HepG2 (cell line): Measurements from ENCODE around the gene CAGE1. TPM values are rescaled to one million over a fixed set of nuclear protein-coding genes. Genes with fewer than 3 reads are reported as not detected.

Source experiments
- ATAC-seq: fragments of 200-7000 bp; cut with Tn5 transposase; 3 replicates; pipeline ENCODE4 v1.9.1; 2020; ENCODE audit warnings: mild to moderate bottlenecking, moderate library complexity
- BruUV-seq: library from RNA; stranded (reverse); fragments of 400-500 nt; replicated peaks from 2 replicates; lab custom pipeline; 2021; lab: Mats Ljungman, UMichigan
- CTCF ChIA-PET: fragments of 300-600 bp; formaldehyde crosslinking; extraction: SDS; loops from one replicate; lab custom pipeline; 2021; ENCODE audit warnings: low total read pairs, inconsistent platforms, low intra/inter-chr PET ratio; lab: Yijun Ruan, JAX
- POLR2A ChIA-PET: fragments of 350-600 bp; sonication (Branson Sonifier 250); formaldehyde crosslinking; loops from one replicate; lab custom pipeline; 2020; ENCODE audit warnings: antibody characterized with exemption, inconsistent platforms; lab: Yijun Ruan, JAX
- DNase-seq: peaks from one replicate; pipeline ENCODE4 v3.0.0-alpha.2; 2015; ENCODE audit warnings: low spot score
- FAIRE-seq: peaks from 3 replicates; lab custom pipeline; 2011; peaks lifted over from hg19 to GRCh38; lab: Jason Lieb, UNC
- H2AFZ ChIP-seq: one replicate; pipeline ENCODE4 v1.6.1; 2011; ENCODE audit warnings: low read length, inconsistent platforms
- H3K27ac ChIP-seq: fragments of 300-600 bp; 3 replicates; pipeline ENCODE4 v1.8.0; 2011; ENCODE audit warnings: mixed run types, mild to moderate bottlenecking, mixed read lengths, low read length, inconsistent platforms; ENCODE audit not compliant: insufficient read depth; ENCODE audit errors: extremely low read length
- H3K27me3 ChIP-seq, 2 experiments: fragments of 200-600 bp in 1 of 2; 2 replicates in 1 of 2; 3 replicates in 1 of 2; pipeline versions ENCODE4 v1.6.0 to v1.8.0; 2011; ENCODE audit warnings: low read length in 2 of 2, mild to moderate bottlenecking in 2 of 2, moderate library complexity in 2 of 2, inconsistent platforms in 1 of 2; ENCODE audit not compliant: insufficient read depth in 2 of 2, control insufficient read depth in 1 of 2
- H3K36me3 ChIP-seq, 2 experiments: fragments of 200-600 bp in 1 of 2; replicated peaks in 1 of 2; 2 replicates in 1 of 2; 3 replicates in 1 of 2; pipeline versions ENCODE4 v1.5.1 to v1.8.0; 2011; ENCODE audit warnings: low read length in 2 of 2, inconsistent platforms in 1 of 2; ENCODE audit not compliant: insufficient read depth in 2 of 2, control insufficient read depth in 1 of 2
- H3K4me1 ChIP-seq: 2 replicates; pipeline ENCODE4 v1.5.1; 2012; ENCODE audit warnings: low read length, inconsistent platforms; ENCODE audit not compliant: insufficient read depth
- H3K4me2 ChIP-seq: 2 replicates; pipeline ENCODE4 v1.6.0; 2011; ENCODE audit warnings: low read depth, low read length, inconsistent platforms
- H3K4me3 ChIP-seq, 3 experiments: fragments of 200-600 bp in 1 of 3; sonication (generic), shearing (Covaris generic) in 1 of 3; replicated peaks in 1 of 3; 2 replicates each; pipeline ENCODE4 v1.5.1; 2011 to 2016; ENCODE audit warnings: low read length in 3 of 3, inconsistent platforms in 2 of 3, low read depth in 2 of 3, mild to moderate bottlenecking in 2 of 3, control low read depth in 1 of 3, mixed read lengths in 1 of 3; ENCODE audit not compliant: insufficient read depth in 1 of 3
- H3K79me2 ChIP-seq: one replicate; pipeline ENCODE4 v1.6.1; 2011; ENCODE audit warnings: low read length, inconsistent platforms; ENCODE audit not compliant: insufficient read depth
- H3K9ac ChIP-seq: 2 replicates; pipeline ENCODE4 v1.6.0; 2011; ENCODE audit warnings: mild to moderate bottlenecking, low read depth, low read length, inconsistent platforms; ENCODE audit not compliant: insufficient read depth
- H3K9me3 ChIP-seq: 2 replicates; pipeline ENCODE4 v1.5.1; 2012; ENCODE audit warnings: mild to moderate bottlenecking, low read length
- H4K20me1 ChIP-seq: 2 replicates; pipeline ENCODE4 v1.6.0; 2011; ENCODE audit warnings: inconsistent platforms, mild to moderate bottlenecking, low read length, moderate library complexity; ENCODE audit not compliant: insufficient read depth
- ARNT ChIP-seq: fragments of 450-650 bp; IDR thresholded peaks from 2 replicates; pipeline ENCODE4 v1.6.1; 2017
- EEA1 ChIP-seq: sonication (generic); formaldehyde crosslinking; IDR thresholded peaks from 2 replicates; pipeline ENCODE4 v1.5.1; 2020; ENCODE audit warnings: mild to moderate bottlenecking, missing genetic modification reagents, borderline replicate concordance
- ETV5 ChIP-seq: IDR thresholded peaks from 2 replicates; pipeline ENCODE4 v1.6.1; 2018; ENCODE audit warnings: missing biosample characterization, missing genetic modification reagents, inconsistent platforms, borderline replicate concordance
- GATAD2A ChIP-seq: IDR thresholded peaks from 2 replicates; pipeline ENCODE4 v1.6.1; 2016
- GTF3A ChIP-seq: sonication (generic); formaldehyde crosslinking; conservative IDR thresholded peaks from 2 replicates; pipeline ENCODE4 v1.4.0; 2020; ENCODE audit warnings: mild to moderate bottlenecking, missing genetic modification reagents
- LRRFIP1 ChIP-seq: sonication (generic); formaldehyde crosslinking; conservative IDR thresholded peaks from 2 replicates; pipeline ENCODE4 v1.4.0; 2020; ENCODE audit warnings: missing genetic modification reagents
- NFYB ChIP-seq: sonication (generic); formaldehyde crosslinking; IDR thresholded peaks from 2 replicates; pipeline ENCODE4 v1.4.0; 2020; ENCODE audit warnings: missing genetic modification reagents
- ZNF431 ChIP-seq: sonication (generic); formaldehyde crosslinking; IDR thresholded peaks from 2 replicates; pipeline ENCODE4 v1.9.0; 2022; ENCODE audit warnings: missing genetic modification reagents, low read depth, mild to moderate bottlenecking, borderline replicate concordance
- ZNF629 ChIP-seq: sonication (generic); formaldehyde crosslinking; conservative IDR thresholded peaks from 2 replicates; pipeline ENCODE4 v1.5.0; 2020; ENCODE audit warnings: missing genetic modification reagents
- ZNF839 ChIP-seq: sonication (generic); formaldehyde crosslinking; IDR thresholded peaks from 2 replicates; pipeline ENCODE4 v1.4.0; 2020; ENCODE audit warnings: missing genetic modification reagents, mild to moderate bottlenecking, borderline replicate concordance
- ZSCAN21 ChIP-seq: sonication (generic); formaldehyde crosslinking; IDR thresholded peaks from 2 replicates; pipeline ENCODE4 v1.8.0; 2022; ENCODE audit warnings: mild to moderate bottlenecking, missing genetic modification reagents, moderate library complexity, borderline replicate concordance
- WGBS: methylation state at CpG from one replicate; pipeline ENCODE4 v1.1.6; 2017; ENCODE audit warnings: low lambda C conversion rate; 5-methylcytosine and 5-hydroxymethylcytosine counted together
- in situ Hi-C: cut with HindIII; loops from 2 replicates; pipeline ENCODE4 v1.10.0; 2017; ENCODE audit warnings: low pct_unique_long_range_greater_than_20kb; ENCODE audit not compliant: extremely low pct_ligation_motif_present
- intact Hi-C: fragments of 100-400 bp; cut with micrococcal nuclease; formaldehyde crosslinking; loops from one replicate; pipeline ENCODE4 v1.10.0; 2022; ENCODE audit not compliant: unreplicated experiment
- polyA plus RNA-seq, 8 experiments: library from polyadenylated mRNA; depleted of rRNA in 3 of 8; stranded (reverse) in 7 of 8; unstranded in 1 of 8; fragments of >200 nt; fragmentation: Illumina TruSeq in 4 of 8; extraction: Trizol in 4 of 8; gene quantifications; 2 replicates each; pipeline versions ENCODE4 v1.2.1 to v1.2.3, GENCODE V29; 2011 to 2016; ENCODE audit warnings: low read depth in 4 of 8, missing spikeins in 1 of 8, mixed read lengths in 1 of 8; ENCODE audit not compliant: insufficient read depth in 1 of 8
- total RNA-seq, 5 experiments: library from RNA; depleted of rRNA; stranded (reverse); fragments of >200 nt; fragmentation: Illumina TruSeq; extraction: Trizol; gene quantifications; 2 replicates each; pipeline ENCODE4 v1.2.3, GENCODE V29; 2016; ENCODE audit warnings: low read depth in 1 of 5
- TF ChIP-seq, protein P1 (sequence below), 2 experiments: fragments of 450-650 bp in 1 of 2; sonication (generic) in 1 of 2; formaldehyde crosslinking; IDR thresholded peaks; 2 replicates each; pipeline versions ENCODE4 v1.5.0 to v1.8.0; 2020 to 2022; ENCODE audit warnings: mild to moderate bottlenecking in 1 of 2, missing genetic modification reagents in 1 of 2
- TF ChIP-seq, protein P2 (sequence below): IDR thresholded peaks from 2 replicates; pipeline ENCODE4 v1.6.1; 2016

Gene CAGE1
- total and polyA plus RNA-seq, 2 of the 13 experiments (the other 11 are each of a cell fraction or from before 2014, with no cell fraction given): 0.03 to 0.15 TPM

DNA sequence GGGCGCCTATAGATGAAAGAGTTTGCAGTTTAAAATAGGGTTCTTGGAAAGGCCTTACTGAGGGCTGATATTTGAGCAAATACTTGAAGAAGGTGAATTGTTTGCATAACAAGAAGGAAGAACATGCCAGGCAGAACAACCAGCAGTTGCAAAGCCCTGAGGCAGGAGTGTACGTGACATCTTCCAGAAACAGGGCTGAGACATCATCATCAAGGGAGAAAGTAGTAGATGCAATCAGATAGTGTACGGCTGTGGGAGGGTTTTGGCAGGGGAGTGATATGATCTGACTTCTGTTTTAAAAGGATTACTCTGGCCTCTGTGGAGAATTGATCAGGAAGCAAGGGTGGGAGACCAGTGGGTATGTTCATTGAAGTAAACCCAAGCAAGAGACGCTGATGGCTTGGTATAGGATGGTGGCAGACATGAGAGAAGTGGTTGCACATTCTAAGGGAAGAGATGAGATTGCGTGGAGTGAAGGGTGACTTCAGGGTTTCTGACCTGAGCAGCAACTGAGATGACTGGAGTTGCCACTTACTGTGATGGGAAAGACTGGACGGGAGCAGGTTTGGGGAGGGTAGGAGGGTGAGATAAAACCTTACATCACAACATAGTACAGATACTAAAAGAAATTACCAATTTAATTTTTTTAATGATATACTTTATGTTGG, 28.8 kb upstream of the CAGE1 start:
- WGBS: 97% methylated on average over 6 of the region's 6 CpGs
- Histone ChIP-seq H3K4me1 (peaks cover 17% of the 10 kb centered on the region), H3K79me2 (no peaks in the 10 kb centered on the region), H3K9me3 (no peaks in the 10 kb centered on the region), H4K20me1 (no peaks in the 10 kb centered on the region), H3K27ac (no peak overlapping the region), H3K4me3 (no peak overlapping the region), H3K27me3 (no peaks in the 10 kb centered on the region), H3K9ac (no peak overlapping the region), H3K4me2 (no peak overlapping the region), H2AFZ (no peak overlapping the region), H3K36me3 (peaks cover 16 to 34% of the 10 kb centered on the region in 2 experiments)
- in situ Hi-C loops: no loop called here
- intact Hi-C loops: no loop called here
- FAIRE-seq (no peak), DNase-seq (no peak), ATAC-seq (peak; percentile 28; the same call in 2 of the 3 replicates)
- TF ChIP-seq, protein P1, sequence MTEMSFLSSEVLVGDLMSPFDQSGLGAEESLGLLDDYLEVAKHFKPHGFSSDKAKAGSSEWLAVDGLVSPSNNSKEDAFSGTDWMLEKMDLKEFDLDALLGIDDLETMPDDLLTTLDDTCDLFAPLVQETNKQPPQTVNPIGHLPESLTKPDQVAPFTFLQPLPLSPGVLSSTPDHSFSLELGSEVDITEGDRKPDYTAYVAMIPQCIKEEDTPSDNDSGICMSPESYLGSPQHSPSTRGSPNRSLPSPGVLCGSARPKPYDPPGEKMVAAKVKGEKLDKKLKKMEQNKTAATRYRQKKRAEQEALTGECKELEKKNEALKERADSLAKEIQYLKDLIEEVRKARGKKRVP (CRISPR knock-in tag; IDR thresholded peaks at IDR 0.05): 0 out of 4 replicates have a peak, but pooled peaks of 1 of the 2 experiments have one; percentile 16
- no peak for TF ChIP-seq GATAD2A (CRISPR knock-in tag)
- ChIA-PET POLR2A (interaction anchor here (1.0 to 1.4 kb wide), 3 partner anchors 14 to 130 kb away, joined by 3 to 7 read pairs (median 4); partner anchors contain the start of genes CAGE1 and RIOK1), CTCF (no interaction called here)
- BruUV-seq: no TSS peak

GRCh38 chr6:7417684-7418083, 28.1 kb upstream of the CAGE1 start:
- Histone ChIP-seq H3K4me3 (no peak overlapping the region), H3K4me1 (peaks cover 17% of the 10 kb centered on the region), H3K79me2 (no peaks in the 10 kb centered on the region), H3K9me3 (no peaks in the 10 kb centered on the region), H3K4me2 (no peak overlapping the region), H2AFZ (no peak overlapping the region), H4K20me1 (no peaks in the 10 kb centered on the region), H3K27me3 (no peaks in the 10 kb centered on the region), H3K27ac (no peak overlapping the region), H3K36me3 (peaks cover 17 to 39% of the 10 kb centered on the region in 2 experiments), H3K9ac (no peak overlapping the region)
- in situ Hi-C loops (no loop called here), intact Hi-C loops (no loop called here)
- CTCF ChIA-PET: no interaction called here
- ATAC-seq: no peak
- no TSS peak for BruUV-seq
- DNase-seq: no peak
- WGBS: 90% methylated on average over 2 of the region's 2 CpGs
- no peak for FAIRE-seq
- POLR2A ChIA-PET: interaction anchor here (1.6 kb wide), 1 partner anchor 131 kb away, joined by 4 read pairs; no protein-coding TSS in a partner anchor
- TF ChIP-seq ZSCAN21 (CRISPR knock-in tag): no peak
- TF ChIP-seq ZNF839 (CRISPR knock-in tag): no peak
- no peak for TF ChIP-seq ZNF431 (CRISPR knock-in tag)
- TF ChIP-seq, protein P2, sequence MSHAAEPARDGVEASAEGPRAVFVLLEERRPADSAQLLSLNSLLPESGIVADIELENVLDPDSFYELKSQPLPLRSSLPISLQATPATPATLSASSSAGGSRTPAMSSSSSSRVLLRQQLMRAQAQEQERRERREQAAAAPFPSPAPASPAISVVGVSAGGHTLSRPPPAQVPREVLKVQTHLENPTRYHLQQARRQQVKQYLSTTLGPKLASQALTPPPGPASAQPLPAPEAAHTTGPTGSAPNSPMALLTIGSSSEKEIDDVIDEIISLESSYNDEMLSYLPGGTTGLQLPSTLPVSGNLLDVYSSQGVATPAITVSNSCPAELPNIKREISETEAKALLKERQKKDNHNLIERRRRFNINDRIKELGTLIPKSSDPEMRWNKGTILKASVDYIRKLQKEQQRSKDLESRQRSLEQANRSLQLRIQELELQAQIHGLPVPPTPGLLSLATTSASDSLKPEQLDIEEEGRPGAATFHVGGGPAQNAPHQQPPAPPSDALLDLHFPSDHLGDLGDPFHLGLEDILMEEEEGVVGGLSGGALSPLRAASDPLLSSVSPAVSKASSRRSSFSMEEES (CRISPR knock-in tag): no peak
- TF ChIP-seq NFYB: no peak
- TF ChIP-seq EEA1 (CRISPR knock-in tag): no peak
- TF ChIP-seq GTF3A: no peak
- no peak for TF ChIP-seq ETV5 (CRISPR knock-in tag)
- TF ChIP-seq LRRFIP1 (CRISPR knock-in tag): no peak
- TF ChIP-seq ZNF629: no peak
- TF ChIP-seq ARNT: no peak
